ENCODE results near the gene PCDH9. TPM values are rescaled to one million over a fixed set of nuclear protein-coding genes. Genes with fewer than 3 reads are reported as not detected.

Gene PCDH9
- total and polyA plus RNA-seq, 10 of the 15 experiments (the other 5 are each of a cell fraction or from before 2014, with no cell fraction given): 0.02 to 2.3 (median 0.05) TPM; not detected in 1

DNA sequence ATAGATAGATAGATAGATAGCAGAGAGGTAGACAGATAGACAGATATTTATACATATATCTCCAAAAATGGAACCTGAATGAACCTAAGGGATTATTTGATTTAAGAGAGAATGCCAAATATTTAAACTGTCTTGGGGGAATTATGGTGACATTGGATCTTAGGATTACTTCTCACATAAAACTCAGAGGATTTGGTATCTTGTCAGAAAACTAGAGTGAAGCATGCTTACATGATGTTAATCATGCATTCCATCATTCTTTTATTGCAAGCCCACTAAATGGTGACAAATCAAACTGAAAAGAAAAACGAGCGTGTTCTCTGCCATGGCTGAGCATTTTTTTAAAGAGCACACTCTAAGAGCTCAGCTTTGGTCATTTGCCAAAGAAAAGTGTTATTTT lies 165.2 kb downstream of the PCDH9 start:
- no peak overlapping the region for H2AFZ ChIP-seq (ENCODE audit: control insufficient read depth, low read depth, low read length)
- no peak overlapping the region for H3K27ac ChIP-seq (ENCODE audit: control insufficient read depth, insufficient read depth)
- no peaks in the 10 kb centered on the region for H4K20me1 ChIP-seq (ENCODE audit: control insufficient read depth, insufficient read depth)
- H3K4me3 ChIP-seq: no peak overlapping the region
- TF ChIP-seq CHD4 (IDR thresholded peaks at IDR 0.05): no peak
- no peak for DNase-seq (ENCODE audit: low read depth, low spot score)
- BruUV-seq (replicated peaks): no TSS peak
- RAD21 ChIA-PET (ENCODE audit: unreplicated experiment): no interaction called here
- H3K36me3 ChIP-seq (ENCODE audit: control insufficient read depth in 2 of 2, insufficient read depth in 2 of 2, low read length in 1 of 2): no peaks in the 10 kb centered on the region
- H3K4me2 ChIP-seq (ENCODE audit: control insufficient read depth, insufficient read depth): no peak overlapping the region
- H3K27me3 ChIP-seq (replicated peaks in 1 of 2; ENCODE audit: control insufficient read depth in 2 of 2, insufficient read depth in 2 of 2, low read length in 1 of 2): no peaks in the 10 kb centered on the region
- H3K4me1 ChIP-seq (ENCODE audit: control insufficient read depth, insufficient read depth, low read length): no peaks in the 10 kb centered on the region
- intact Hi-C loops (cut with micrococcal nuclease; ENCODE audit: unreplicated experiment): no loop called here
- SMC1A ChIA-PET (ENCODE audit: uncharacterized antibody, unreplicated experiment): no interaction called here
- in situ Hi-C loops (cut with MboI): no loop called here
- no peak overlapping the region for H3K9ac ChIP-seq (ENCODE audit: control insufficient read depth, insufficient read depth, low read length)
- no peak for FAIRE-seq
- no peaks in the 10 kb centered on the region for H3K9me3 ChIP-seq (replicated peaks; ENCODE audit: control insufficient read depth, insufficient read depth, low read length)
- CTCF ChIA-PET: no interaction called here
- POLR2A ChIA-PET: interaction anchor here (0.8 kb wide), 1 partner anchor 25 kb away, joined by 3 read pairs; no protein-coding TSS in a partner anchor
- H3K79me2 ChIP-seq (ENCODE audit: control insufficient read depth, insufficient read depth, low read length): no peaks in the 10 kb centered on the region
- 3% methylated on average over 2 of the region's 2 CpGs for WGBS (ENCODE audit: insufficient coverage, insufficient replicate concordance, low lambda C conversion rate, missing lambda C conversion rate)
- no peak for ATAC-seq

DNA sequence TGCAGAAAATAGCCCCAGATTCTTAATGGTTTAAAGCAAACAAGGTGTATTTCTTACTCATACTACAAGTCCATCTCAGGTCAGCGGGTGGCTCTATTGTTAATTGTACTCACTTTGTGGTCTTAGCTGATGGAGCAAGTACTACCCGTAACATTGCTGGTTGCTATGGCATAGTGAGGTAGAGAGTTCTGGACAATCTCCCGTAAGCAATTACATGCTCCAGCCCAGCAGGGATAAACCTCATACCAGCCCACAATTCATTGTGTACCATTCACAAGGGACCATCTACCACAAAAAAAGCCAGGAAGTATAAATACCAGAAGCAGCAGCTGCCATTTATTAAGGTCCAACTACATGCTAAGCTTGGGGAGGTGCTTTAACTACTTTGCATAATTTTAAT lies 167.1 kb downstream of the PCDH9 start:
- H4K20me1 ChIP-seq (ENCODE audit: control insufficient read depth, insufficient read depth): no peaks in the 10 kb centered on the region
- no peaks in the 10 kb centered on the region for H3K36me3 ChIP-seq (ENCODE audit: control insufficient read depth in 2 of 2, insufficient read depth in 2 of 2, low read length in 1 of 2)
- H2AFZ ChIP-seq (ENCODE audit: control insufficient read depth, low read depth, low read length): no peak overlapping the region
- H3K79me2 ChIP-seq (ENCODE audit: control insufficient read depth, insufficient read depth, low read length): no peaks in the 10 kb centered on the region
- H3K4me3 ChIP-seq: no peak overlapping the region
- RAD21 ChIA-PET (ENCODE audit: unreplicated experiment): no interaction called here
- DNase-seq (ENCODE audit: low read depth, low spot score): no peak
- H3K9ac ChIP-seq (ENCODE audit: control insufficient read depth, insufficient read depth, low read length): no peak overlapping the region
- no peak for FAIRE-seq
- SMC1A ChIA-PET (ENCODE audit: uncharacterized antibody, unreplicated experiment): interaction anchor here (0.6 to 1.1 kb wide), 2 partner anchors 11 to 16 kb away, joined by 3 read pairs; no protein-coding TSS in a partner anchor
- no peaks in the 10 kb centered on the region for H3K9me3 ChIP-seq (replicated peaks; ENCODE audit: control insufficient read depth, insufficient read depth, low read length)
- 57% methylated on average over 3 of the region's 3 CpGs for WGBS (ENCODE audit: insufficient coverage, insufficient replicate concordance, low lambda C conversion rate, missing lambda C conversion rate)
- POLR2A ChIA-PET: no interaction called here
- BruUV-seq (replicated peaks): no TSS peak
- H3K4me1 ChIP-seq (ENCODE audit: control insufficient read depth, insufficient read depth, low read length): no peaks in the 10 kb centered on the region
- in situ Hi-C loops (cut with MboI) (no loop called here), intact Hi-C loops (cut with micrococcal nuclease; ENCODE audit: unreplicated experiment) (no loop called here)
- no peak overlapping the region for H3K27ac ChIP-seq (ENCODE audit: control insufficient read depth, insufficient read depth)
- CTCF ChIA-PET: interaction anchor here (0.9 kb wide), 1 partner anchor 13 kb away, joined by 4 read pairs; no protein-coding TSS in a partner anchor
- H3K27me3 ChIP-seq (replicated peaks in 1 of 2; ENCODE audit: control insufficient read depth in 2 of 2, insufficient read depth in 2 of 2, low read length in 1 of 2): no peaks in the 10 kb centered on the region
- H3K4me2 ChIP-seq (ENCODE audit: control insufficient read depth, insufficient read depth): no peak overlapping the region
- ATAC-seq: peak; percentile 35; the same call in 1 of the 3 replicates
- TF ChIP-seq E2F4 (IDR thresholded peaks at IDR 0.05; ENCODE audit: low read depth, low read length) (no peak), MYB (IDR thresholded peaks at IDR 0.05; ENCODE audit: borderline replicate concordance, low read depth, low read length) (no peak), BACH1 (IDR thresholded peaks at IDR 0.05; ENCODE audit: borderline replicate concordance) (no peak), GABPA (IDR thresholded peaks at IDR 0.05; ENCODE audit: low read depth) (no peak), SMARCA5 (IDR thresholded peaks at IDR 0.05) (no peak), TARDBP (IDR thresholded peaks at IDR 0.05; ENCODE audit: borderline replicate concordance) (no peak)
- TF ChIP-seq, protein P1, sequence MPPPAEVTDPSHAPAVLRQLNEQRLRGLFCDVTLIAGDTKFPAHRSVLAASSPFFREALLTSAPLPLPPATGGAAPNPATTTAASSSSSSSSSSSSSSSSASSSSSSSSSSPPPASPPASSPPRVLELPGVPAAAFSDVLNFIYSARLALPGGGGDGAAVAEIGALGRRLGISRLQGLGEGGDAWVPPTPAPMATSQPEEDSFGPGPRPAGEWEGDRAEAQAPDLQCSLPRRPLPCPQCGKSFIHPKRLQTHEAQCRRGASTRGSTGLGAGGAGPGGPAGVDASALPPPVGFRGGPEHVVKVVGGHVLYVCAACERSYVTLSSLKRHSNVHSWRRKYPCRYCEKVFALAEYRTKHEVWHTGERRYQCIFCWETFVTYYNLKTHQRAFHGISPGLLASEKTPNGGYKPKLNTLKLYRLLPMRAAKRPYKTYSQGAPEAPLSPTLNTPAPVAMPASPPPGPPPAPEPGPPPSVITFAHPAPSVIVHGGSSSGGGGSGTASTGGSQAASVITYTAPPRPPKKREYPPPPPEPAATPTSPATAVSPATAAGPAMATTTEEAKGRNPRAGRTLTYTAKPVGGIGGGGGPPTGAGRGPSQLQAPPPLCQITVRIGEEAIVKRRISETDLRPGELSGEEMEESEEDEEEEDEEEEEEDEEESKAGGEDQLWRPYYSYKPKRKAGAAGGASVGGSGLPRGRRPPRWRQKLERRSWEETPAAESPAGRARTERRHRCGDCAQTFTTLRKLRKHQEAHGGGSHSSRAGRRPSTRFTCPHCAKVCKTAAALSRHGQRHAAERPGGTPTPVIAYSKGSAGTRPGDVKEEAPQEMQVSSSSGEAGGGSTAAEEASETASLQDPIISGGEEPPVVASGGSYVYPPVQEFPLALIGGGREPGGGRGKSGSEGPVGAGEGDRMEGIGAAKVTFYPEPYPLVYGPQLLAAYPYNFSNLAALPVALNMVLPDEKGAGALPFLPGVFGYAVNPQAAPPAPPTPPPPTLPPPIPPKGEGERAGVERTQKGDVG (CRISPR knock-in tag; IDR thresholded peaks at IDR 0.05): no peak
- TF ChIP-seq, protein P2, sequence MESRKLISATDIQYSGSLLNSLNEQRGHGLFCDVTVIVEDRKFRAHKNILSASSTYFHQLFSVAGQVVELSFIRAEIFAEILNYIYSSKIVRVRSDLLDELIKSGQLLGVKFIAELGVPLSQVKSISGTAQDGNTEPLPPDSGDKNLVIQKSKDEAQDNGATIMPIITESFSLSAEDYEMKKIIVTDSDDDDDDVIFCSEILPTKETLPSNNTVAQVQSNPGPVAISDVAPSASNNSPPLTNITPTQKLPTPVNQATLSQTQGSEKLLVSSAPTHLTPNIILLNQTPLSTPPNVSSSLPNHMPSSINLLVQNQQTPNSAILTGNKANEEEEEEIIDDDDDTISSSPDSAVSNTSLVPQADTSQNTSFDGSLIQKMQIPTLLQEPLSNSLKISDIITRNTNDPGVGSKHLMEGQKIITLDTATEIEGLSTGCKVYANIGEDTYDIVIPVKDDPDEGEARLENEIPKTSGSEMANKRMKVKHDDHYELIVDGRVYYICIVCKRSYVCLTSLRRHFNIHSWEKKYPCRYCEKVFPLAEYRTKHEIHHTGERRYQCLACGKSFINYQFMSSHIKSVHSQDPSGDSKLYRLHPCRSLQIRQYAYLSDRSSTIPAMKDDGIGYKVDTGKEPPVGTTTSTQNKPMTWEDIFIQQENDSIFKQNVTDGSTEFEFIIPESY (IDR thresholded peaks at IDR 0.05): no peak
